Osteocyte (in vitro differentiated cells): ENCODE results near the gene SF1. TPM values are rescaled to one million over a fixed set of nuclear protein-coding genes. Genes with fewer than 3 reads are reported as not detected.

Experiments
- DNase-seq: peaks from one replicate; pipeline ENCODE4 v3.0.0; 2021; ENCODE audit warnings: mixed read lengths; ENCODE audit not compliant: unreplicated experiment; ENCODE audit errors: extremely low spot score
- H3K27ac Mint-ChIP-seq: one replicate; pipeline ENCODE4 v1.8.0; 2021; ENCODE audit warnings: mild to moderate bottlenecking, mixed read lengths; ENCODE audit not compliant: unreplicated experiment
- H3K27me3 Mint-ChIP-seq: one replicate; pipeline ENCODE4 v1.8.0; 2021; ENCODE audit warnings: mixed read lengths; ENCODE audit not compliant: unreplicated experiment
- H3K36me3 Mint-ChIP-seq: one replicate; pipeline ENCODE4 v1.8.0; 2021; ENCODE audit warnings: mixed read lengths; ENCODE audit not compliant: unreplicated experiment
- H3K4me1 Mint-ChIP-seq: one replicate; pipeline ENCODE4 v1.8.0; 2021; ENCODE audit warnings: mixed read lengths; ENCODE audit not compliant: unreplicated experiment
- H3K4me3 Mint-ChIP-seq: one replicate; pipeline ENCODE4 v1.8.0; 2021; ENCODE audit warnings: mild to moderate bottlenecking, moderate library complexity, mixed read lengths; ENCODE audit not compliant: unreplicated experiment
- H3K9me3 Mint-ChIP-seq: one replicate; pipeline ENCODE4 v1.8.0; 2021; ENCODE audit warnings: mixed read lengths; ENCODE audit not compliant: unreplicated experiment
- CTCF ChIP-seq: fragments of 200-600 bp; sonication (generic); IDR thresholded peaks from 2 replicates; pipeline ENCODE4 v1.5.0; 2021; ENCODE audit warnings: antibody characterized with exemption, mild to moderate bottlenecking, moderate library complexity
- total RNA-seq: library from RNA; stranded (reverse); gene quantifications from 2 replicates; pipeline ENCODE4 v1.2.1, GENCODE V29; 2021

The SF1 gene
- total RNA-seq, 1 donor from 2014 or later, result 290 TPM

DNA sequence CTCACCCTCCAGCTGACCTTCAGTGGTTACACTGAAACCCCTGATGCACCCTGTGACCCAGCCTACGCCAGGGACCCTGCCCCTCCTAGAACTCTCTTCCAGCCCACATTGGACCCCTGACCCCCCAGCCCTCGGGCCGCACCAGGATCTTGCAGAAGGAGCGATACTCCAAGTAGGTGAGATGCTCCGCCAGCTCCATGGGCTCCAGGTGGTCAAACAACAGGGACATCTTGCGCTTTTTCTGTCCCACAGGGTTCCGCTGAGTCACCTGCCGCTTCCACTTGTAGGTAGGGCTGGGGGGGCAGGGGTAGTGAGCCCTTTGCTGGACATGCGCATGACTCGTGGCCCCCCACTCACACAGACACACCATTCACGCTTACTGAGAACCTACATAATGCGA, 38.5 kb downstream of the SF1 start:
- H3K4me1 Mint-ChIP-seq, result peaks cover 15% of the 10 kb centered on the region

DNA sequence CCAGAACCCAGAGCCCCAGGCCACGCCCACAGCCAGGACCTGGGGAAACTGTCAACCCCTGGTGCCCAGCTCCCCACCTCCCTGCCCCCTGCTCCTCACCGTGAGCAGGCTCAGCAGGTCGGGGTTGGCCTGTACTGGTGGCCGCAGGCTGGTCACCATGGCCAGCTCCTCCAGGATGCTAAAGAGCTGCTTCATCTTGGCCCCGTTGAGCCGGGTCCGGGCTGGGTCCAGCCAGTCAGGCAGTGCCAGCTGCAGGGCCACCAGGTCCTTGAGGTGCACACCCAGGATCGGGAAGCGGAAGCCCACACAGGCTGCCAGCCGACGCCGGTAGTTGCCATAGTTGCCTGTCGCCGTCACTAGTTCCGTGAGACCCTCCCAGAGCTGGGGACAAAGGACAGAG, 41.7 kb downstream of the SF1 start:
- H3K27me3 Mint-ChIP-seq, result no peaks in the 10 kb centered on the region
- DNase-seq, result no peak
- peaks cover under 1% of the 10 kb centered on the region for H3K4me1 Mint-ChIP-seq

More for the DNA sequence above, 38.5 kb downstream of the SF1 start:
- no peak for TF ChIP-seq CTCF
- no peaks in the 10 kb centered on the region for H3K27me3 Mint-ChIP-seq
- H3K27ac Mint-ChIP-seq, result no peak overlapping the region
- no peak overlapping the region for H3K4me3 Mint-ChIP-seq
- H3K9me3 Mint-ChIP-seq, result no peaks in the 10 kb centered on the region
- no peak for DNase-seq
- no peaks in the 10 kb centered on the region for H3K36me3 Mint-ChIP-seq

DNA sequence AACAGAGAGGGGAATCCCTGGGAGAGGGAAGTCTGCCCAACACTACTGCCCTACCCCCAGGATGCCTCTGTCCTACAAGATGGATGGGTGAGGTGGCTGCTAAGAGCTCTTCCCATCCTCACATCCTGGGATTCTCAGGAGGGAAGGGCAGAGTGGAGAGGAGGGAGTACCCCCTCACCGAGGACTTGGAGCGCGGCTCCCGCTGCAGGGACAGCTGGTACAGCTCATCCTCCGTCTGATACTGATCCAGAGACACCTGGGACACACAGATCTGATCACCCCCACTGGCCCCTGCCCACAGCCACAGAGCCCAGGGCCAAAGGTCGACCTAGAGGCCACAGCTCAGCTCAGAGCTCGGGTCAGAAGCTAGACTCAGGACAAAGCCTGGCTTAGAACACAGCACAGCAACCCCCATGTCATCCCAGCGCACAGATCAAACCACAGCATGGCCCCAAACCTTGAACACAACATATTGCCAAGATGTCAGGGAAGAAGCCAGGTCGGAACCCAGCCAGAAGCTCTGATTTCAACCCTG, 42.5 kb downstream of the SF1 start:
- Mint-ChIP-seq H3K27me3 (no peaks in the 10 kb centered on the region), H3K9me3 (no peaks in the 10 kb centered on the region), H3K4me1 (no peaks in the 10 kb centered on the region), H3K36me3 (peaks cover 5% of the 10 kb centered on the region), H3K27ac (no peak overlapping the region), H3K4me3 (no peak overlapping the region)
- TF ChIP-seq CTCF, result no peak
- no peak for DNase-seq

More for the DNA sequence above, 41.7 kb downstream of the SF1 start:
- Mint-ChIP-seq H3K9me3 (no peaks in the 10 kb centered on the region), H3K4me3 (no peak overlapping the region), H3K27ac (no peak overlapping the region), H3K36me3 (peaks cover 2% of the 10 kb centered on the region)
- TF ChIP-seq CTCF, result no peak

DNA sequence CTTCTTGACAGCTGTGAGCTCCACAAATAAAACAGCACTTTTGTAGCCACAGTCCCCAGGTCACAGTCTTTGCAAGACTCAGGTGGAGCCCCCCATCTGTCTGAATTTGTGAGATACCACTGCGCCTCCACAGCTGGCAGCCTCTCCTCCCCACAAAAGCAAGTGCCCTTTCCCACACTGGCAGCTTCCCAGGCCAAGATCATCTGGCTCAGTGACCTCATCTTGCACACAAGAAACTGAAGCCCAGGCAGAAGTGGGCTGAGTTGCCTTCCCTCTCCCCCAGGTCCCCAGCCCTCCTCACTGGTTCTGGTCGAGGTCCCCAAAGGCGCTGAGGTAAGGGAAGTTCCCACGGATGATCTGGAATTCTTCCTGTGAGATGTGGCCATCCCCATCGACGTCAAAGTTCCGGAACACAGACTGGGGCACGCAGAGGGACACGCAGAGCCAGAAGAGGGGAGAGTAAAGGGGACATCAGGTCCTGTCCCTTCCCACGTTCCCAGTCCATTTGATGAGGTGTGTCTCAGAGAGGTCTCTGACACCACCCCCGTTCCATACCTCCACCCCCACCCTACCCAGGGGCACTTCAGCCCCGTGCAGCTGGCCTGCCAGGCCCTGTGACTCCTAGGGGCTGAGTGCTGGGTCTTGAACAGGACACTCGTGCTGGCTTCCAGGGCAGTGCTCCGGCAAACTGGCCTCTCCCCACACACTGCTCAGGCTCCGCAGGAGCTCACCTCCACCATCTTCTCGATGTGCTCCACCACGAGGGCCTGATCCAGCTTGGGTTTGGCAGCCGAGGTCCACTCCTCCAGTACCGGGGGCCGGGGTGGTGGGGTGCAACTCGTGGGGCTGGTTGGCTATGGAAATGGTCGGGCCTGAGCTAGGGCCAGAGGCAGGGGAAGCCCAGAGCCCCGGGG, 43.3 kb downstream of the SF1 start:
- Mint-ChIP-seq H3K9me3 (no peaks in the 10 kb centered on the region), H3K4me1 (peaks cover 2% of the 10 kb centered on the region), H3K36me3 (peaks cover 5% of the 10 kb centered on the region), H3K27ac (no peak overlapping the region), H3K4me3 (no peak overlapping the region), H3K27me3 (no peaks in the 10 kb centered on the region)
- DNase-seq, result no peak
- no peak for TF ChIP-seq CTCF

- peaks cover 5% of the 10 kb centered on the region for H3K4me1 Mint-ChIP-seq
- no peak overlapping the region for H3K4me3 Mint-ChIP-seq
- no peaks in the 10 kb centered on the region for H3K9me3 Mint-ChIP-seq
- peaks cover 7% of the 10 kb centered on the region for H3K36me3 Mint-ChIP-seq
- TF ChIP-seq CTCF, result no peak
- no peaks in the 10 kb centered on the region for H3K27me3 Mint-ChIP-seq
- no peak overlapping the region for H3K27ac Mint-ChIP-seq
- DNase-seq, result no peak
Observed at GRCh38 chr11:64731601-64732000, 46.7 kb downstream of the SF1 start.
